ENCODE results near the gene RALY.
"Not testable (repeated sequence)": the region's sequence is repeated elsewhere in the genome, so short reads cannot be mapped to it uniquely, and the experiment has no call there.

Gene RALY

DNA sequence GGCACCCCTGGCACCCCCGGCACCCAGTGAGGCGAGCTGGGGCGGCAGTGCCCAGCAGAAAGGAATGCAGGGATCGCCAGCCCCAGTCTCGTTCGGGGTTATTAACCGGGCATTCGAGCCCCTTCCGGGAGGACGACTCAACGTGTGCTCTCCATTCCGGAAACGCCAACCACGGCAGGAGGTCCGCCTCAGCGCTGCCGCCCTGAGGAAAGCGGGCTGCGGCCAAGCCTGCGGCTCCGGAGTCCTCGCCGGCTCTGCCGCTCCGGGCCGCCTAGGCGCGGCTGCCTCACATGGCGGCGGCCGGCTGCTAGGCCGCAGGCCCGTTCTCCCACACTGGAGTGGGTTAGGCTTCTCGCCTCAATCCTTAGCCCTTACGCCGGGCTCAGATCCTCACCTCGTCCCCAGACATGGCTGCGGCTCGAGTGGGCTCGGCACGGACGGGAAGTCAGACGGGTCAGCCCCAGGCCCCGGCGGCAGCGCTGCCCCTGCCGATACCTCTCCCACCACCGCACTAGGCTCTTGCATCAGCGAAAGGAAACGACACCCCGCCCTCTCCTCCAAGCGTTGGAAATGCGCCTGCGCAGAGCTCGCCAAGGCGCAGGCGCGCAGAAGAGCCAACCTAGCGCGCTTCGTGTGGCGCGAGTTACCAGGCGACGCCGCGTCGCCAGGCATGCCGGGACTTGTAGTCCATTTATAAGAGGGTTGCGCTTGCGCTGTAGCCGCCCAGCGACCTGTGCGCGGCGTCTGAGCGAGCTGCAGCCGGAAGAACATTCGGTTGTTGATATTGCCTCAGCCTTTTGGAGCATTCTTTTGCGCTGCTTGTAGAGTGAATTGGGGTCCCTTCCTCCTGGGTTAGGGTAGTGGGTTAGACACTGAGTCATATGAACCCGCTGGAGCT lies 118.2 kb downstream of the RALY start, which contains the start of gene EIF2S2:
Gene EIF2S2, minus strand, starts transcription at position 542 of the 898 bp plus-strand sequence. Its CDS starts 133 bp downstream, at position 409.
- DNase-seq: peak; percentile 96

GRCh38 chr20:34112600-34113101 lies 118.9 kb downstream of the RALY start:
- peak; percentile 39 for DNase-seq

DNA sequence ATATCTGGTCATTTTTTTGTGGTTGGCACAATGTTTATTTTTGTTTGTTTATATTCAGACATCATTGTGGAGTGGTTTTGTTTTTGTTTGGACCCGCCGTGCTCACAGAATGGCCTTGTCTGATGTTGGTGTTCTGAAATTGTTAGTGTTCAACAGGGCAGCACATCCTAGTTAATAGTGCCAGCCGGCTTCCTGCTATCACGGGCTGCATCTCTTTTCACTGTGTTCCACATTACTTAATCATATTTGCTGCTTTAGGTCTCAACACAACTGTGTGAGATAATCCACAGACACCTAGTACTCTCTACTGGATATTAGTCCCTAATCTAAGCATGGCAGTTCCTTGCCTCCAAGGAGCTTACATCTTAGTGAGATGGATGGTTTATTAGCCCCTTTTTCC lies 121.1 kb downstream of the RALY start:
- DNase-seq: no peak

DNA sequence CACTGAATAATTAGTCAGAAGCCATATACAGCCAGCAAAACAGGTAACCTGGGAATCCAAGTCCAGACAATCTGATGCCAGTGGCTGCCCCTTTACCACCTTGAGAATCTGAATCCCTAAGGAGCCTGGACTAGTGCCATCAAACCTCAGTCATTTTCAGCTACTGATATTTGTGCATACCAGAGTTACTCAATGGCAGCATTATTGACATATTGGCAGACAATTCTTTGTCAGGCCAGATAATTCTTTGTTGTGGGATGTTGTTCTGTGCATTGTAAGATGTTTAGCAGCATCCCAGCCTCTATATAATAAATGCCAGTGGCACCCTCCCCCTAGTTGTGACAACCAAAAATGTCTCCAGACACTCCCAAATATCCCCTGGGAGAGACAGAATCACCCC lies 121.5 kb downstream of the RALY start:
- no peak for DNase-seq

DNA sequence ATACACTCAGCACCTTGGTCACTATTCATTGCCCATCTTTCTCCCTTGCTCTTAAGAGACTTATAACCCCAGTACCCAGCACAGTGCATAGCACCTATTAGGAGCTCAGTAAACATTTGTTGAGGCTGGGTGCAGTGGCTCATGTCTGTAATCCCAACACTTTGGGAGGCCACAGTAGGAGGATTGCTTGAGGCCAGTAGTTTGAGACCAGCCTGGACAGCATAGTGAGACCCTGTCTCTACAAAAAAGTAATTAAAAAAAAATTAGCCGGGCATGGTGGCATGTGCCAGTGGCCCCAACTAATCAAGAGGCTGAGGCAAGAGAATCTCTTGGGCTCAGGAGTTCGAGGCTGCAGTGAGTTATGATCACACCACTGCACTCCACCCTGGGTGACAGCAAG lies 126.5 kb downstream of the RALY start:
- DNase-seq: no peak

DNA sequence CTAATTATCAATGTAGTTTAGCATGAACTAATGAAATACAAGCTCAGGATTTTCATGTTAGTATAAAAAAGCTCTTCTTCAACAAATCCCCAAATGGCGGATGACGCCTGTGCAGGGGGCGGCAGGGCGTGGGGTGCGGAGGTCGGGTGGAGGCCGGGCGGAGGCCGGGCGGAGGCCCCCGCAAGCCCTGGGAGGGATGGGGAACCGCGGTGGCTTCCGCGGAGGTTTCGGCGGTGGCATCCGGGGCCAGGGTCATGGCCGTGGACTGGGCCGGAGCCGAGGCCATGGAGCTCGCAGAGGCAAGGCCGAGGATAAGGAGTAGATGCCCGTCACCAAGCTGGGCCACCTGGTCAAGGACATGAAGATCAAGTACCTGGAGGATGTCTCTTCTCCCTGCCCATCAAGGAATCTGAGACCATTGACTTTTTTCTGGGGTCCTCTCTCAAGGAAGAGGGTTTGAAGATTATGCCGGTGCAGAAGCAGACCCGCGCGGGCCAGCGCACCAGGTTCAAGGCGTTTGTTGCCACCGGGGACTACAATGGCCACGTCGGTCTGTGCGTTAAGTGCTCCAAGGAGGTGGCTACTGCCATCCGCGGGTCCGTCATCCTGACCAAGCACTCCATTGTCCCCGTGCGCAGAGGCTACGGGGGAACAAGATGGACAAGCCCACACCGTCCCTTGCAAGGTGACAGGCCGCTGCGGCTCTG lies 128.7 kb downstream of the RALY start:
- no peak for DNase-seq

- no peak for DNase-seq
These were observed 129.6 kb downstream of the RALY start for GRCh38 chr20:34123309-34123708.

DNA sequence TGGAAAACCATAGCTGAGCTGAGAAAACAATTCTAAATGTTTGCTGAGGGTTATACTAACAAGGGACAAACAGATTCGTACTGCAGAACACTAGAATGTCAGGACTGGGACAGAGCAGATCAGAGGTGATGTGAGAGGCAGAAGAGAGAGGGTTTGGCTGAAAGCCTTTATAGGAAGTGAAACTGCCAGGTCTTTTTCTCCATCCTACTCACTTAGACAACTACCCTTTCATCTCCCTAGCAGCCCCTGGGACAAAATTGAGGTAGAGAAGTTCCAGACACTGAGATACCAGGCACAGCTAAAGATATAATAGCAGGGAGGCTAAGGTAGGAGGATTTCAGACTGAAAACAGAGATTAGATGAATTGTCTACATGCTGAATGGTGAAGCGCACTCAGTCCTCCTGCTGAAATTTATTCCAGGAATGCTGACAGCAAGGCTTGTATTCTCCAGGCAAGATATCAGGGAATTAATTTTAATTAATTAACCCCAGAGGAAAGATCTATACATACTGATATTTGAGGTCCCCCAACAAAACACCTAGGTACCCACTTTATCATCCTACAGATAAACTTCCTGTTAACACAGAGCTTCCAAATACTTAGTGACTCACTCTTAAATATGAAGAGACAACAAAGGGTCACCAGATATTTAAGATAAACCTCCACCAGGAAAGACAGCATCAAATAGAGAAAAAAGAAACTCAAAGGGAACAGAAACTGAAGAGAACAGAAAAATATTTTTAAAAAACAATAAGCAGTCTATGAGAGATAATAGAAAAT lies 130.9 kb downstream of the RALY start:
- DNase-seq: no peak

GRCh38 chr20:34127792-34128191 lies 134.1 kb downstream of the RALY start:
- DNase-seq: no peak

- peak; percentile 63 for DNase-seq
These were observed 135.9 kb downstream of the RALY start for GRCh38 chr20:34129518-34130162.

GRCh38 chr20:34131491-34131890 lies 137.8 kb downstream of the RALY start:
- no peak for DNase-seq

DNA sequence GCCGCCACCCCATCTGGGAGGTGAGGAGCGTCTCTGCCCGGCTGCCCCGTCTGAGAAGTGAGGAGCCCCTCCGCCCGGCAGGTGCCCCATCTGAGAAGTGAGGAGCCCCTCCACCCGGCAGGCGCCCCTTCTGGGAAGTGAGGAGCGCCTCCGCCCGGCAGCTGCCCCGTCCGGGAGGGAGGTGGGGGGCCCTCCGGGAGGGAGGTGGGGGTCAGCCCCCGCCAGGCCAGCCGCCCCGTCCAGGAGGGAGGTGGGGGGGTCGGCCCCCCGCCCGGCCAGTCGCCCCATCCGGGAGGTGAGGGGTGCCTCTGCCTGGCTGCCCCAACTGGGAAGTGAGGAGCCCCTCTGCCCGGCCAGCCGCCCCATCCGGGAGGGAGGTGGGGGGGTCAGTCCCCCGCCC lies 138.8 kb downstream of the RALY start:
- not testable (repeated sequence) for DNase-seq

- not testable (repeated sequence) for DNase-seq
These were observed 139.2 kb downstream of the RALY start for GRCh38 chr20:34132943-34133342.

DNA sequence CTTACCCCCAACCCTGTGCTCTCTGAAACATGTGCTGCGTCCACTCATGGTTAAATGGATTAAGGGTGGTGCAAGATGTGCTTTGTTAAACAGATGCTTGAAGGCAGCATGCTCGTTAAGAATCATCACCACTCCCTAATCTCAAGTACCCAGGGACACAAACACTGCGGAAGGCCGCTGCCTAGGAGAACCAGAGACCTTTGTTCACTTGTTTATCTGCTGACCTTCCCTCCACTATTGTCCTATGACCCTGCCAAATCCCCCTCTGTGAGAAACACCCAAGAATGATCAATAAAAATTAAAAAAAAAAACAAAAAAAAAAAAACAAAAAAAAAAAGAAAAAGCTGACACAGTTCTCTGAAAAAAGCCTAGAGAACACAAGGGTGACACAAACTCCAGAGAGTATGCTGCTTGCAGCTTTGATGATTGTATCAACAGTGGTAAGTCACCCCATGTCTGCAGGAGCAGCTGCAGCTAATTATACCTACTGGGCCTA lies 139.7 kb downstream of the RALY start:
- not testable (repeated sequence) for DNase-seq
